Activated T-cell treated with anti-CD3 and anti-CD28 coated beads for 24 hours (primary cell): ENCODE measurements around the gene GAL3ST1.
A peak's percentile ranks its signal among the peaks of the same experiment; 100 is the strongest.
"Not testable (repeated sequence)": the region's sequence is repeated elsewhere in the genome, so short reads cannot be mapped to it uniquely, and the experiment has no call there.

ENCODE experiments used
- DNase-seq: peaks from one replicate; pipeline ENCODE4 v3.0.0-alpha.2; 2020; ENCODE audit warnings: low read depth

Gene GAL3ST1, protein sequence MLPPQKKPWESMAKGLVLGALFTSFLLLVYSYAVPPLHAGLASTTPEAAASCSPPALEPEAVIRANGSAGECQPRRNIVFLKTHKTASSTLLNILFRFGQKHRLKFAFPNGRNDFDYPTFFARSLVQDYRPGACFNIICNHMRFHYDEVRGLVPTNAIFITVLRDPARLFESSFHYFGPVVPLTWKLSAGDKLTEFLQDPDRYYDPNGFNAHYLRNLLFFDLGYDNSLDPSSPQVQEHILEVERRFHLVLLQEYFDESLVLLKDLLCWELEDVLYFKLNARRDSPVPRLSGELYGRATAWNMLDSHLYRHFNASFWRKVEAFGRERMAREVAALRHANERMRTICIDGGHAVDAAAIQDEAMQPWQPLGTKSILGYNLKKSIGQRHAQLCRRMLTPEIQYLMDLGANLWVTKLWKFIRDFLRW

GRCh38 chr22:30574095-30574981 lies at the start of gene GAL3ST1:
Gene GAL3ST1 (minus strand): TSS chr22:30574665. CDS start chr22:30557392, 17,273 bp downstream.
- no peak for DNase-seq

DNA sequence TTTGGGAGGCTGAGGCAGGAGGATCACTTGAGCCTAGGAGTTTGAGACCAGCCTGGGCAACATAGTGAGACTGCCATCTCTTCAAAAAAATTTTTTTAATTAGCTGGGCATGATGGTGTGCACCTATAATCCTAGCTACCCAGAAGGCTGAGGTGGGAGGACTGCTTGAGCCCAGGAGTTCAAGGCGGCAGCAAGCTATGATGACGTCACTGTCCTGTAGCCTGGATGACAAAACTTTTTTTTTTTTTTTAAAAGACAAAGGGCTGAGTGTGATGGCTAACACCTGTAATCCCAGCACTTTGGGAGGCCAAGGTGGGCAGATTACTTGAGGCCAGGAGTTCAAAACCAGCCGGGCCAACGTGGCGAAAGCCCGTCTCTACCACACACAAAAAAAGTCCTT lies 45.4 kb upstream of the GAL3ST1 start:
- not testable (repeated sequence) for DNase-seq

- DNase-seq = no peak
Observed at GRCh38 chr22:30617819-30618218, 43.4 kb upstream of the GAL3ST1 start.

DNA sequence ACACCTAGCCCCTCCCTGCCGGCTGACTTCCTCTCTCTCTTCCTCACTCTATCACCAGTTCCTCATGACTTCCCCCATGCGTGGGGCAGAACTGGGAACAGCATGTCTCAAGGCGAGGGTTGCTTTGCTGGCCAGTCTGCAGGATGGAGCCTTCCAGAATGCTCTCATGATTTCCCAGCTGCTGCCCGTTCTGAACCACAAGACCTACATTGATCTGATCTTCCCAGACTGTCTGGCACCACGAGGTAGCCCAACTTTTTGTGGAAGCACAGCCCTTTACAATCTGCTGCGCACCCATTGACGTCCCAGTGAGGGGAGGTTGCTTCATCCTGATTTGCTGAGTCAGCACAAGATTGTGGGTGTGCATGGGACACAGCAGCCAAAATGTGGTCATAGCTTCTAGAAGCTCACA lies 41.1 kb upstream of the GAL3ST1 start:
- no peak for DNase-seq

GRCh38 chr22:30614879-30615278 lies 40.4 kb upstream of the GAL3ST1 start:
- DNase-seq = no peak

- DNase-seq = no peak
Observed at GRCh38 chr22:30614268-30614667, 39.8 kb upstream of the GAL3ST1 start.

DNA sequence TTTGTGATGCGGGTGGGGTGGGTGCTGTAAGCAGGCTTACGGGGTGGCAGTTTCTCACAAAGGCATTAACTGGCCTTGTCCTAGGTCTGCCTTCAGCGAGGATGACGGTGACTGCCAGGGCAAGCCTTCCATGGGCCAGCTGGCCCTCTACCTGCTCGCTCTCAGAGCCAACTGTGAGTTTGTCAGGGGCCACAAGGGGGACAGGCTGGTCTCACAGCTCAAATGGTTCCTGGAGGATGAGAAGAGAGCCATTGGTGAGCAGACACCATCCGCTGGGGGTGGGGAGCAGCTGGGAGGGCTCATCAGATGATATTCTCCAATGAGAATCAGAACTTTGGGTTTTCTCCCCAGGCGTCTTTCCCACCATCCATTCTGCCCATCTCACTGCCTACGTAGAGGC lies 38.3 kb upstream of the GAL3ST1 start:
- DNase-seq = no peak

DNA sequence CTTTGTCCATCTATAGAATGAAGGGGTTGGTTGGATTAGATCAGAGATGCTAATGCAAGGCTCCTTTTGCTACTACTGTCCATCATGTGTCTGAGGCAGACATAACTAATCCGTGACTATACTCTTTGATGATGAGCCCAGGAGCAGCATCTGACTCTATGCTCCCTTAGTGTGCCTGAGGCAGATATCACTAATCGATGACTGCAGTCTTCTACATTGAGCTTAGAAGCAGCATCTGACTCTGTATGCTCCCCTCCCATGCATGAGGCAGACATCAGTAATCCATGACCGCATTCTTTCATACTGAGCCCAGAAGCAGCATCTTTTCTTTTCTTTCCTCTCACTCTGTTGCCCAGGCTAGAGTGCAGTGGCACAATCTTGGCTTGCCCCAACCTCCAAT lies 36.7 kb upstream of the GAL3ST1 start:
- DNase-seq = no peak

DNA sequence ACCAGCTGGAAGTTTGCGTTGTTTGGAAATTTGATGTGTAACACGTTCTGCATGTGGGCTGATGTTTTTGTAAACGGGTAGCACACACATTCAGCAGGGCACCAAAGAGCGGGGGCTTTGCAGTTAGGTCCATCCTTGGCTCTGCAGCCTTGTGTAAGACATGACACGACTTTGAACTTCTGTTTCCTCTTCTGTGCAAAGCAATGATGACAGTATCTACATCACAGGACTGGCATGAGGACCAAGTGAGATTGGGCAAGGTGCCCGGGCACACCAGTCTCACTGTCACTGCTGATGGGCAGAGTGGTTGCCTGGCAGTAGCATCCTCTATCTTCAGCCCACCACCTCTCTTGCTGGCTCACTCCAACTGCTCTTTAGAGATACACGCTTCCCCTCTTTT lies 35.8 kb upstream of the GAL3ST1 start:
- DNase-seq = no peak

DNA sequence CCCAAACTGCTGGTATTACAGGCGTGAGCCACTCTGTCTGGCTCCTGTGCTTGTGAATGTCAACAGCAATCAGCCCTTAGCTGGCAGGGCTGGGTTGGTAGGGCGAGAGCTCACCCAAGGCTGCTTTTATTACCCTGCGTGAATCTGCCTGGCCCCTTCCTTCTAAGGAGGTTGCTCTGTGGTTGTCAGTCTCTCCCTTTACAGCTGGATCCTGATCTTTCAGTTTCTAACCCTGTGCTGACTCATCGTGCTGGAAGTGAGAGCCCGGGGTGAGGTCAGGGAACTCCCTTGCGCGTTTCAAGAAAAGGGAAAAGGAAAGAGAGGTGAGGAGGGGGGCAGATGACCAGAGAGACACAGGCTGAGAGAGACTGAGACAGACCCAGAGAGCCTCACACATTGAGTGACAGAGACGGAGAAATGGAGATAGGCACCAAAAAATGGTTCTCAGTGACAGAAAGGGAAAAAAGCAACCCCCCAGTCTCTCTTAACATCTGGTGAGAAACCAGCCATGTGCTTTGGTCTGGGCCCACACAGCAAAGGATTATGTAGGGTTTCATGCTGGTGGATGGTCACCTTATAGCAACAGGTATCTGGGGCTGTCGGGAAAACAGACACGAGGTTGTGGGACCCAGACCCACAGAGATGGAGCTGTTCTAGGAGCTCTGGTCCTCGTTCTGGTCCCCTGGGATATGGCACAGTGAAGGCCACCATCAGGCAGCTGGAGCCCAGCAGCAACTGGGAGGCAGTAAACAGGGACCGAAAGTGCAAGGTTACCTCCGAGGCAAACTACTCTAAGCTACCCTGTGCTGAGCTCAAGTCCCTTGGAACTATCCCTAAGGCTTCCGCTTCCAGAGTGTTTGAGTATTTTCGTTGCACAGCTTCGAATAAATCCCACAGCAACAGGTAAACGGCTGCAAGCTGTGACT lies 35.1 kb upstream of the GAL3ST1 start:
- DNase-seq = no peak

GRCh38 chr22:30607939-30608338 lies 33.5 kb upstream of the GAL3ST1 start:
- no peak for DNase-seq

GRCh38 chr22:30607300-30607930 lies 33.0 kb upstream of the GAL3ST1 start:
- DNase-seq = no peak

DNA sequence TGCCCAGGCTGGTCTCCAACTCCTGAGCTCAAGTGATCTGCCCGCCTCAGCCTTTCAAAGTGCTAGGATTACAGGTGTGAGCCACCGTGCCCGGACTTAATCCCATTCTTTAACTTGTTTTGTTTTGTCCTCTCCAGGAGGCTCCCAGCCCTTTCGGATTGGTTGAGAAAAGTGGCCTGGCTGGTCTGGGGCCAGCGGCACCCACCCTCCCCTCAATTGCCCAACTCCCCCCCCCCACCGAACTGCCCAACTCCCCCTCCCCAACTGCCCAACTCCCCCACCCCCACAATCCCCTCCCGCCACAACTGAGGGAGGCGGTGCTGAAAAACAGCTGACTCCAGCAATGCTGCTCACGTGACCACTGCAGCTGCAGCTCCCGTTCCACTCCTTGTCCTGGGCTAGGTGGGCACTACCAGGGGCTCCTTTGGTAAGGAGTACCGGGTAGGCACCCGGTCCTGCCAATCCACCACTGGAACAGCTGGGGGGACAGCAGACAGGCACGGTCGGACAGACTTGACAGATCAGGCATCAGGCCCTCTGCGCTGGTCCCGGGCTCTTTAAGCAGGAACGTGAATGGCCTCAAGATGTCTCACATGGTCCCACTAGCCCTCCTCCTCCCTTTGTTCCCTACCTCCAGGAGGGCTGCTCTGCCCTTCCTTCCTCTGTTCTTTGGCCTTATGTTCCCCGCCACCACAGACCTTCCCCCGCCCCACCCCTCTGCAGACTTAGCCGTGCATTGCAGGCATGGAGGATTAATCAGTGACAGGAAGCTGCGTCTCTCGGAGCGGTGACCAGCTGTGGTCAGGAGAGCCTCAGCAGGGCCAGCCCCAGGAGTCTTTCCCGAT lies 32.2 kb upstream of the GAL3ST1 start, which contains the start of gene TCN2:
Gene TCN2, plus strand, starts transcription at position 720 of the 845 bp plus-strand sequence. CDS start 158 bp downstream, outside the sequence.
- peak; percentile 33 for DNase-seq

DNA sequence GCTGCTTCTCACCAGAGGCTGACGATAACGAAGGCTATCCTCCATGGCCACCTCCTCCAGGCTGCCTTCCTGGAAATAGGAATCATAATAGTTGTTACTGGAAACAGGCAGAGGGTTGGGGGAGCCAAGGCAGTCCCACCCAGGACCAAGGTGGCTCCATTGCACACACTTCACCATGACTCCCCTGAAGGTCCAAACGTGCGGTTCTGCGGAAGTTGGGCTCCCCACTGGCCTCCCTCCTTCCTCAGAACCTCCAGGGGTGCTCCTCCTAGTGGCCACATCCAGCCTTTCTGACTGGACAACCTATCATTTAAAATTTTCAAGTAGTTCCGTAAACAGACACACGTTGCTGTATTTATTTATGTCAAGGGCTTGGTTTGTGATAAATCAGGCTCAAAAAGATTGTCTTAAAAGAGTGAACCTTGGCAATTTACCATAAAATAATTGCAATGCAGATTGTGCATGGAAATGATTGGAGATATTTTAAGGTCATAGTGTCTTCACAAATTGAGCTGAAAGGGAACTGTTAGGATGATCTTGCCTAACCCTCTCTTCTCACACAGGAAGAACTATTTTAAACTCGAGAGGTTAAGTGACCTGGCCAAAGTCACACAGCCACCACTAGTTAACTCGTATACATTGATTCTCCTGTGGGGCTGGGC lies 31.1 kb upstream of the GAL3ST1 start:
- DNase-seq = peak; percentile 28

- no peak for DNase-seq
Observed at GRCh38 chr22:30604723-30605122, 30.3 kb upstream of the GAL3ST1 start.

DNA sequence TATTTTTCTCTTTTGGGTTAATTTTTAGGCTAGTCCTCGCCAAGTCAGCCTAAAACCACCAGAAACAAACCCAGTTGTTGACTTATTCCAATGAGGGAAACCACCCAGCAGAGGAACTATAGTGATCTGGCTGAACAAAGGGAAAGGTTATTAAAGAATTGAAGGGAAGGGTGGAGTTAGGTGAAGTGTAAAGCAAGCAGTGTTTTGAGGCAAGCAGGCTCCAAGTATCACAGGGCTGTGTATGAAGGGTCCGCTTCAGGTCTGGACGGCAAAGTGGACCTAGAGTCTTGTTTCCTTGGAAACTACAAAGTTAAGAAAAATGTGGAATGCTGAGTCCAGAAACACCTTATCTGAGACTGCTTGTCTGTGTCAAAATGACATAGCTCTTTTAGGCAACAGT lies 29.3 kb upstream of the GAL3ST1 start:
- DNase-seq = no peak

DNA sequence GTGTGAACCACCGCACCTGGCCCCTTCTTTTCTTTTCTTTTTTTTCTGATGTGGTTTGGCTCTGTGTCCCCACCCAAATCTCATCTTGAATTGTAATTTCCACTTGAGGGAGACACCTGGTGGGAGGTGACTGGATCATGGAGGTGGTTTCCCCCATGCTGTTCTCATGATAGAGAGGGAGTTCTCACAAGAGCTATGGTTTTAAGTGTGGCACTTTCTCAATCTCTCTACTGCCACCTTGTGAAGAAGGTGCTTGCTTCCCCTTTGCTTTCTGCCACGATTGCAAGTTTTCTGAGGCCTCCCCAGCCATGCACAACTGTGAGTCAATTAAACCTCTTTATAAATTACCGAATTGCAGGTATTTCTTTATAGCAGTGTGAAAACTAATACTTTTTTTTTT lies 27.6 kb upstream of the GAL3ST1 start:
- DNase-seq = no peak

DNA sequence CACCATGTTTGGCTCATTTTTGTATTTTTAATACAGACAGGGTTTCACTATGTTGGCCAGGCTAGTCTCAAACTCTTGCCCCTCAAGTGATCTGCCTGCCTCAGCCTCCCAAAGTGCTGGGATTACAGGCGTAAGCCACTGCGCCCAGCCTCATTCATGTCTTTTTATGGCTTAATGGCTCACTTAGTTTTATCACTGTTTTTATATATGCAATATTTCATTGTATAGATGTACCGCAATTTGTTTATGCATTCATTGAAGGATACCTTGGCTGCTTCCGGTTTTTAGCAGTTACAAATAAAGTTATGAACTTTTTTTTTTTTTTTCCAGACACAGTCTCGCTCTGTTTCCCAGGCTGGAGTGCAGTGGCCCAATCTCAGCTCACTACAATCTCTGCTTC lies 27.0 kb upstream of the GAL3ST1 start:
- DNase-seq = no peak

GRCh38 chr22:30600921-30601320 lies 26.5 kb upstream of the GAL3ST1 start:
- no peak for DNase-seq

GRCh38 chr22:30598986-30599385 lies 24.5 kb upstream of the GAL3ST1 start:
- no peak for DNase-seq
